ENCODE results near the gene KCP. TPM values are rescaled to one million over a fixed set of nuclear protein-coding genes. Genes with fewer than 3 reads are reported as not detected.

KCP gene
- total RNA-seq, 3 donors from 2014 or later = 0.33 to 2.2 (median 0.88) TPM

DNA sequence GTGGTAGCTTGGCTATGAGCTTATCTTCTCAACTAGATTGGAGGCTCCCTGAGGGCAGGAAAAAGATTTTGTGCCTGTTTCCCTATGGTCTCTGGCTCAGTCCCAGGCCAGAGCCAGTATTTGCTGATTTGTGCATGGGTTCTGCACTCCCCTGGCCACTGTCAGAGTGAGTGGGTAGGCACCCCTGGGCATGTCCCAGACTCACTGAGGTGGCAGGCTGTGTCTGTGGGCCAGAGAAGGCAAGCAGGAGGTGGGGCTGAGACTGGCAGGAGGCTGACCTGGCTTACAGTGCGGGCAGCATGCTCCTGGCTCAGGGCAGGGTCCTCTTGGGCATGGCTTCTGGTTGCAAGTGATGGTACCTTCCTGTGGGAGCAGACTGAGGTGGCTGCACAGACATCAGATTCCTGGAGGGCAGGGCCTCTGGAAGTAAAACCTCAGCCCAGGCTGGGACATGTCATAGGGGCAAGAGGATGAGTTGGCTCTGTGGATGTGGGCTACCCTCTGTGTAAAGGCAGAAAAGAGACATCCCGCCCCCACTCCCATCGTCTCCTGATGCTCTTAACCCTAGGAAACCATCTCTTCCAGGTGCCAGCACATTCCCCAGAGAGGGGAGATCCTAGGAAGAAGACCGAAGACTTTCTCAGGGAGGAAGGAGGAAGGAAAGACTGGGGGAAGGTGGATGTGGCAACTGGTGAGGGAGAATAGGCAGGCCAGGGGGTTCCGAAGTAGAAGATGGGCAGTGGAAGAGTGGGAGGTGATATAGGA lies 4.3 kb downstream of the KCP start:
- no peak overlapping the region for H3K27ac ChIP-seq
- intact Hi-C loops (cut with DNase I; ENCODE audit: low total_unique reads) = no loop called here
- no peak overlapping the region for H3K4me3 ChIP-seq
- no peaks in the 10 kb centered on the region for H3K4me1 ChIP-seq
- no peaks in the 10 kb centered on the region for H3K36me3 ChIP-seq
- peak in 1 of 2 donors; percentile 19 for DNase-seq (ENCODE audit: low spot score in 2 of 2)
- no peaks in the 10 kb centered on the region for H3K9me3 ChIP-seq
- TF ChIP-seq POLR2AphosphoS5 (IDR thresholded peaks at IDR 0.05) (no peak), POLR2A (IDR thresholded peaks at IDR 0.05) (no peak), CTCF (IDR thresholded peaks at IDR 0.05) (no peak)
- H3K27me3 ChIP-seq = peaks cover 4 to 22% of the 10 kb centered on the region in 2 donors

DNA sequence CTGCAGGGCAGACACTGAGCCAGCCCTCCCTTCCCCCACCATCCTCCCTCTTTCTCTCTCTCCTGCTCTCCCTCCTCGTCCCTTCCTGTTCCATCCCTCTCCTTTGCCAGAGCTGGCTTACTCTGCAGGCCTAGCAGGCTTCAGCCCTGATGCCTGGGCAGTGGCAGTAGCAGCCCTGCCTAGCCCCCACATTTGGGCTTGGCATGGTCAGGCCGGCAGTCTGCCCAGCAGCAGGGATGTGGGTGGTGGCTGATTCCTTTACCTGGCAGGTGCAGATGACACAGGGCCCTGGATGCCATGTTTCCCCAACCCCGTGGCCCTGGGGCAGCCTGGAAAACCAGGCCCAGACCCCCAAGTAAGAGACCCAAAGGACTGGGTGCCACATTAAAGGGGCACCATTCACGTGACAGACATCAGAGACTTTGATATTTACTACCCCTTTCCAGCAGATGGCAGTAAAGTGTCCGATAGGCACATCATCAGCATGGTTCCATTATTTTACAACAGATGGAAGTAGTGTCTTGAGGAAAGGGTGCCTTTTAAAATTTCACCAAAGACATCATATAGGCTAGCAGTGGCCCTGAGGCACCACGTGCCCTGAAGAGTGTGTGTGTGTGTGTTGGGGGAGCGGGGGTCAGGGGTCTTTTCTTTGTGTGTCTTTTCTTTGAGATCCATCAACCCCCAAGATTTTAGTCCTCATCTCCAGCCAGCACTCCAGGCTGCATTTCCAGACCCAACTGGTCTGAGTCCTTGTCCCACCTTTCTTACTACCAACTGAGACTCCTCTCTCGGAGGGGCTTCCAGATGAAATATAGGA lies 5.9 kb downstream of the KCP start:
- intact Hi-C loops (cut with DNase I; ENCODE audit: low total_unique reads) = no loop called here
- DNase-seq (ENCODE audit: low spot score in 2 of 2) = peak in 1 of 2 donors; percentile 30
- no peak overlapping the region for H3K4me3 ChIP-seq

DNA sequence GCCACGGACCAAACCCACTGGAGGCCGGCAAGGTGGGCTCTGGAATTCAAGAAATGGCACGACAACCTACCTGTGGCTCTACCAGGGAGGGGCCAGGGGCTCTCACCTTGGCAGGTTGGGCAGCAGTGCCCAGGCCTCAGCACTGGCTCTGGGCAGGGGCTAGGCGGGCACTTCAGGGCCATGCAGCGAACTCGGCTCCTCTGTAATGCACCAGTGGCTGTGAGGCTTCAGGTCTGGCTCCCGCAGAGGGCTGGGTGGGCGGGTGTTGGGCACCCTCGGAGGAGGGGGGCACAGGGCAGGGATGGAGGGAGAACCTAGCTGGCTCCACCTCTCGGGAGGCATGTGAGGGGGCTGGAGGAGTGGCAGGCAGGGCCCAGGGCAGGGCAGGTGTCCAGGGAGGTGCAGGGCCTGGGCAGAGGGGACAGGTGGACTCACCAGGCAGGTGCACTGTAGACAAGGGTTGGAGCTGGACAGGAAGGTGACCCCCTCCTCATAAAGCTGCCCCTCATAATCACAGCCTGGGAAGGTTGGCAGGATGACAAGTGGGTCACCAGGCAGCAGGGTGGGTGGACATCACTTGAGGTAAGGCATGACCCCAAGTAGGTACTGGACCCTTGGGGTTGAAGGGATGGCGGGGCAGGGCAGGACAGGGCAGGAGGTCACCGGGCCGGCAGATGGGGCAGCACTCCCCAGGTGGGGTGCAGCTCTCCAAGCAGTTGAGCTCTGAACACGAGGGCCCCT lies 6.7 kb downstream of the KCP start:
- Histone ChIP-seq H3K4me1 (no peaks in the 10 kb centered on the region), H3K9me3 (peaks cover 4 to 10% of the 10 kb centered on the region in 2 donors), H3K27me3 (peaks cover 0 to 4% of the 10 kb centered on the region in 2 donors), H3K36me3 (no peaks in the 10 kb centered on the region), H3K27ac (no peak overlapping the region), H3K4me3 (no peak overlapping the region)
- intact Hi-C loops (cut with DNase I; ENCODE audit: low total_unique reads) = no loop called here
- TF ChIP-seq CTCF (IDR thresholded peaks at IDR 0.05) = no peak
- no peak for TF ChIP-seq POLR2AphosphoS5 (IDR thresholded peaks at IDR 0.05)
- no peak for TF ChIP-seq POLR2A (IDR thresholded peaks at IDR 0.05)
- peak in 1 of 2 donors; percentile 35 for DNase-seq (ENCODE audit: low spot score in 2 of 2)

More for the DNA sequence above, 5.9 kb downstream of the KCP start:
- Histone ChIP-seq H3K4me1 (no peaks in the 10 kb centered on the region), H3K36me3 (no peaks in the 10 kb centered on the region), H3K27me3 (peaks cover 0 to 8% of the 10 kb centered on the region in 2 donors), H3K9me3 (peaks cover 2 to 3% of the 10 kb centered on the region in 2 donors), H3K27ac (no peak overlapping the region)
- TF ChIP-seq POLR2AphosphoS5 (IDR thresholded peaks at IDR 0.05) = no peak
- TF ChIP-seq CTCF (IDR thresholded peaks at IDR 0.05) = peak; percentile 18 to 49 (median 44)

DNA sequence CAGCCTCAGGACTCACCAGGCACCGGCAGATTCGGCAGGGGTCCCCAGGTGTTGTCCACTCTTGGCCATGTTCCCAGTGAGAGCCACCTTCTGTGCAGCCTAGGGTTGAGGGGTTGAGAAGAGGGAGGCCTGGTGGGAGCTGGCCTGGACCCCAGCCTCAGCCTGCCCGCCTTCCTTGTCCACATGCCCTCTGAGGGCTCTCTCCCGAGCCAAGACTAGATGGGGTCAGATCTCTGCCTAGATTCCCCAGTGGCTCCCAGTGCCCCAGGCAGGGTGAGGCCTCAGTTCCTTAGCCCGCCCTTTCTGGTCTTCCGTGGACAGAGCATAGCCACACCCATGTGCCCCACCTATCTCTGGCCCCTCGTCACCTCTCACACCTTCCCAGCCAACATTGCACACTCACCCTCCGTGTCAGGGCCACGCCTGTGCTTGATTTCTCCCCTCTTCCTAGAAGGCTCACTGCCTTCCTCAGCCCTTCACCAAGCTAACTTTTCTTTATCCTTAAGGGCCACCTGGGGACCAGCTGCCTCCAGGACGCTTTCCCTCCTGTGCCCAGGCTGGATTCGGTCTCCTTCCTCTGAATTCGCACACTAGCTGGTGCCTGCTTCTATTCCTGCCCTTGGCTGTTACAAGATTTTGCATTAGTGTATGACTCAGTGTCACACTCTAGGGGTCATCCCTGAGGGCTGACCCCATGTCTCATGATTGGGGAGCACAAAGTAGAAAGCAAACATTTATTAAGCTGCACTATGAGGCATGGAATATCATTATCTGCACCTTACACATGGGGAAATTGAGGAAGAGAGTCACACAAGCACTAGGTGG lies 7.5 kb downstream of the KCP start:
- no peak for TF ChIP-seq POLR2AphosphoS5 (IDR thresholded peaks at IDR 0.05)
- no peak for TF ChIP-seq POLR2A (IDR thresholded peaks at IDR 0.05)
- TF ChIP-seq CTCF (IDR thresholded peaks at IDR 0.05) = no peak
- intact Hi-C loops (cut with DNase I; ENCODE audit: low total_unique reads) = no loop called here
- Histone ChIP-seq H3K9me3 (peaks cover 4 to 10% of the 10 kb centered on the region in 2 donors), H3K27me3 (peaks cover 0 to 4% of the 10 kb centered on the region in 2 donors), H3K36me3 (no peaks in the 10 kb centered on the region), H3K4me1 (no peaks in the 10 kb centered on the region), H3K4me3 (no peak overlapping the region), H3K27ac (no peak overlapping the region)
- DNase-seq (ENCODE audit: low spot score in 2 of 2) = peak in 1 of 2 donors; percentile 28

Data from breast epithelium (tissue), 4 donors.